Right lobe of liver (tissue), 4 donors: ENCODE data around the gene VHLL.

Source experiments
- CTCF ChIP-seq, 4 donors: fragments of 200-600 bp in 3 of 4; fragments of 450-650 bp in 1 of 4; IDR thresholded peaks; one replicate each; pipeline versions ENCODE4 v1.5.1 to v1.8.0; 2016 to 2022; ENCODE audit warnings: antibody characterized with exemption in 4 of 4, mild to moderate bottlenecking in 2 of 4
- POLR2A ChIP-seq: fragments of 450-650 bp; IDR thresholded peaks from one replicate; pipeline ENCODE4 v1.6.1; 2017; ENCODE audit warnings: antibody characterized with exemption, mild to moderate bottlenecking
- donor health status: DM: no; HTN: no; CAD: no.
- donor health status: DM: no; HTN: no; CAD: no.
- donor health status: DM: no; HTN: yes; CAD: no.

GRCh38 chr1:156251527-156251926 is 47.6 kb downstream of the VHLL start:
- TF ChIP-seq POLR2A (no peak), CTCF (IDR thresholded peaks at IDR 0.05) (no peak)
